HepG2 (cell line): ENCODE measurements around the gene CELF4. TPM values are rescaled to one million over a fixed set of nuclear protein-coding genes. Genes with fewer than 3 reads are reported as not detected.

Experiments
- ATAC-seq: fragments of 200-7000 bp; cut with Tn5 transposase; 3 replicates; pipeline ENCODE4 v1.9.1; 2020; ENCODE audit warnings: mild to moderate bottlenecking, moderate library complexity
- BruUV-seq: library from RNA; stranded (reverse); fragments of 400-500 nt; replicated peaks from 2 replicates; lab custom pipeline; 2021; lab: Mats Ljungman, UMichigan
- CTCF ChIA-PET: fragments of 300-600 bp; formaldehyde crosslinking; extraction: SDS; loops from one replicate; lab custom pipeline; 2021; ENCODE audit warnings: low total read pairs, inconsistent platforms, low intra/inter-chr PET ratio; lab: Yijun Ruan, JAX
- POLR2A ChIA-PET: fragments of 350-600 bp; sonication (Branson Sonifier 250); formaldehyde crosslinking; loops from one replicate; lab custom pipeline; 2020; ENCODE audit warnings: antibody characterized with exemption, inconsistent platforms; lab: Yijun Ruan, JAX
- DNase-seq: peaks from one replicate; pipeline ENCODE4 v3.0.0-alpha.2; 2015; ENCODE audit warnings: low spot score
- FAIRE-seq: peaks from 3 replicates; lab custom pipeline; 2011; peaks lifted over from hg19 to GRCh38; lab: Jason Lieb, UNC
- H2AFZ ChIP-seq: one replicate; pipeline ENCODE4 v1.6.1; 2011; ENCODE audit warnings: low read length, inconsistent platforms
- H3K27ac ChIP-seq: fragments of 300-600 bp; 3 replicates; pipeline ENCODE4 v1.8.0; 2011; ENCODE audit warnings: mixed run types, mild to moderate bottlenecking, mixed read lengths, low read length, inconsistent platforms; ENCODE audit not compliant: insufficient read depth; ENCODE audit errors: extremely low read length
- H3K27me3 ChIP-seq, 2 experiments: fragments of 200-600 bp in 1 of 2; 2 replicates in 1 of 2; 3 replicates in 1 of 2; pipeline versions ENCODE4 v1.6.0 to v1.8.0; 2011; ENCODE audit warnings: low read length in 2 of 2, mild to moderate bottlenecking in 2 of 2, moderate library complexity in 2 of 2, inconsistent platforms in 1 of 2; ENCODE audit not compliant: insufficient read depth in 2 of 2, control insufficient read depth in 1 of 2
- H3K36me3 ChIP-seq, 2 experiments: fragments of 200-600 bp in 1 of 2; replicated peaks in 1 of 2; 2 replicates in 1 of 2; 3 replicates in 1 of 2; pipeline versions ENCODE4 v1.5.1 to v1.8.0; 2011; ENCODE audit warnings: low read length in 2 of 2, inconsistent platforms in 1 of 2; ENCODE audit not compliant: insufficient read depth in 2 of 2, control insufficient read depth in 1 of 2
- H3K4me1 ChIP-seq: 2 replicates; pipeline ENCODE4 v1.5.1; 2012; ENCODE audit warnings: low read length, inconsistent platforms; ENCODE audit not compliant: insufficient read depth
- H3K4me2 ChIP-seq: 2 replicates; pipeline ENCODE4 v1.6.0; 2011; ENCODE audit warnings: low read depth, low read length, inconsistent platforms
- H3K4me3 ChIP-seq, 3 experiments: fragments of 200-600 bp in 1 of 3; sonication (generic), shearing (Covaris generic) in 1 of 3; replicated peaks in 1 of 3; 2 replicates each; pipeline ENCODE4 v1.5.1; 2011 to 2016; ENCODE audit warnings: low read length in 3 of 3, inconsistent platforms in 2 of 3, low read depth in 2 of 3, mild to moderate bottlenecking in 2 of 3, control low read depth in 1 of 3, mixed read lengths in 1 of 3; ENCODE audit not compliant: insufficient read depth in 1 of 3
- H3K79me2 ChIP-seq: one replicate; pipeline ENCODE4 v1.6.1; 2011; ENCODE audit warnings: low read length, inconsistent platforms; ENCODE audit not compliant: insufficient read depth
- H3K9ac ChIP-seq: 2 replicates; pipeline ENCODE4 v1.6.0; 2011; ENCODE audit warnings: mild to moderate bottlenecking, low read depth, low read length, inconsistent platforms; ENCODE audit not compliant: insufficient read depth
- H3K9me3 ChIP-seq: 2 replicates; pipeline ENCODE4 v1.5.1; 2012; ENCODE audit warnings: mild to moderate bottlenecking, low read length
- H4K20me1 ChIP-seq: 2 replicates; pipeline ENCODE4 v1.6.0; 2011; ENCODE audit warnings: inconsistent platforms, mild to moderate bottlenecking, low read length, moderate library complexity; ENCODE audit not compliant: insufficient read depth
- HOXD1 ChIP-seq: sonication (generic); formaldehyde crosslinking; IDR thresholded peaks from 2 replicates; pipeline ENCODE4 v1.5.0; 2020; ENCODE audit warnings: missing genetic modification reagents
- MZF1 ChIP-seq: sonication (generic); formaldehyde crosslinking; IDR thresholded peaks from 2 replicates; pipeline ENCODE4 v1.8.1; 2023; ENCODE audit warnings: mild to moderate bottlenecking, missing genetic modification reagents, borderline replicate concordance
- SALL2 ChIP-seq: sonication (generic); formaldehyde crosslinking; IDR thresholded peaks from 2 replicates; pipeline ENCODE4 v1.8.1; 2023; ENCODE audit warnings: mild to moderate bottlenecking, missing genetic modification reagents, inconsistent platforms
- TSC22D2 ChIP-seq: sonication (generic); formaldehyde crosslinking; IDR thresholded peaks from 2 replicates; pipeline ENCODE4 v1.5.1; 2020; ENCODE audit warnings: missing genetic modification reagents, mild to moderate bottlenecking, borderline replicate concordance
- WGBS: methylation state at CpG from one replicate; pipeline ENCODE4 v1.1.6; 2017; ENCODE audit warnings: low lambda C conversion rate; 5-methylcytosine and 5-hydroxymethylcytosine counted together
- in situ Hi-C: cut with HindIII; loops from 2 replicates; pipeline ENCODE4 v1.10.0; 2017; ENCODE audit warnings: low pct_unique_long_range_greater_than_20kb; ENCODE audit not compliant: extremely low pct_ligation_motif_present
- intact Hi-C: fragments of 100-400 bp; cut with micrococcal nuclease; formaldehyde crosslinking; loops from one replicate; pipeline ENCODE4 v1.10.0; 2022; ENCODE audit not compliant: unreplicated experiment
- polyA plus RNA-seq, 8 experiments: library from polyadenylated mRNA; depleted of rRNA in 3 of 8; stranded (reverse) in 7 of 8; unstranded in 1 of 8; fragments of >200 nt; fragmentation: Illumina TruSeq in 4 of 8; extraction: Trizol in 4 of 8; gene quantifications; 2 replicates each; pipeline versions ENCODE4 v1.2.1 to v1.2.3, GENCODE V29; 2011 to 2016; ENCODE audit warnings: low read depth in 4 of 8, missing spikeins in 1 of 8, mixed read lengths in 1 of 8; ENCODE audit not compliant: insufficient read depth in 1 of 8
- total RNA-seq, 5 experiments: library from RNA; depleted of rRNA; stranded (reverse); fragments of >200 nt; fragmentation: Illumina TruSeq; extraction: Trizol; gene quantifications; 2 replicates each; pipeline ENCODE4 v1.2.3, GENCODE V29; 2016; ENCODE audit warnings: low read depth in 1 of 5
- TF ChIP-seq, protein P1 (sequence below): sonication (generic); formaldehyde crosslinking; IDR thresholded peaks from 2 replicates; pipeline ENCODE4 v1.8.1; 2023; ENCODE audit warnings: mild to moderate bottlenecking, missing genetic modification reagents
- TF ChIP-seq, protein P2 (sequence below): sonication (generic); formaldehyde crosslinking; IDR thresholded peaks from 2 replicates; pipeline ENCODE4 v1.8.0; 2022; ENCODE audit warnings: mild to moderate bottlenecking, missing genetic modification reagents; ENCODE audit not compliant: insufficient replicate concordance
- TF ChIP-seq, protein P3 (sequence below): IDR thresholded peaks from 2 replicates; pipeline ENCODE4 v1.6.1; 2012; ENCODE audit warnings: low read depth, low read length, improper control_type of control experiment
- TF ChIP-seq, protein P4 (sequence below): sonication (generic); formaldehyde crosslinking; IDR thresholded peaks from 2 replicates; pipeline ENCODE4 v1.8.0; 2022; ENCODE audit warnings: missing genetic modification reagents, low read depth, mild to moderate bottlenecking, borderline replicate concordance
- TF ChIP-seq, protein P5 (sequence below): sonication (generic); formaldehyde crosslinking; IDR thresholded peaks from 2 replicates; pipeline ENCODE4 v1.4.0; 2020; ENCODE audit warnings: mild to moderate bottlenecking, missing genetic modification reagents, borderline replicate concordance

CELF4 gene
- total and polyA plus RNA-seq, 2 of the 13 experiments (the other 11 are each of a cell fraction or from before 2014, with no cell fraction given) = not detected

DNA sequence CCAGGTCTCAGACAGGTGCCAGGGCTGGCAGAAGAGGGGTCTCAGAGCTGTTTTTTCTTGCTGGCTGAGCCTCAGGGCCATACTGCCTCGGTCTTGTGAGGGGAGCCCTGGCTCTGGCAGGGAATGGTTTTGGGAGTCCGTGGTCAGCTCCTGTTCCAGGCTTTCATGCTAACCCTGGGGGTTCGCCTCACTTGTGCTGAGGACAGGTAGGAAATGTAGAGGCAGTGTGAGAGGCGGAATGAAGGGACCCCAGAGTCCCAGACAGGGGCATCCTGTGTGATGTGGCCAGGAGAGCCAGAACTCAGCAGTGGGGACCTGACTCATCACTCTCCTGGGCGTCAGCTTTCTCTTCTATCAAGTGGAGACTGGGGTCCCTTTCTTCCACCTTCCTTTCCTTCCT, 5.7 kb upstream of the CELF4 start:
- H3K79me2 ChIP-seq = no peaks in the 10 kb centered on the region
- H4K20me1 ChIP-seq = no peaks in the 10 kb centered on the region
- CTCF ChIA-PET = no interaction called here
- no peak for ATAC-seq
- H3K4me3 ChIP-seq = no peak overlapping the region
- TF ChIP-seq MZF1 (no peak), SALL2 (CRISPR knock-in tag) (no peak), HOXD1 (CRISPR knock-in tag) (no peak), TSC22D2 (CRISPR knock-in tag) (no peak)
- TF ChIP-seq, protein P1, sequence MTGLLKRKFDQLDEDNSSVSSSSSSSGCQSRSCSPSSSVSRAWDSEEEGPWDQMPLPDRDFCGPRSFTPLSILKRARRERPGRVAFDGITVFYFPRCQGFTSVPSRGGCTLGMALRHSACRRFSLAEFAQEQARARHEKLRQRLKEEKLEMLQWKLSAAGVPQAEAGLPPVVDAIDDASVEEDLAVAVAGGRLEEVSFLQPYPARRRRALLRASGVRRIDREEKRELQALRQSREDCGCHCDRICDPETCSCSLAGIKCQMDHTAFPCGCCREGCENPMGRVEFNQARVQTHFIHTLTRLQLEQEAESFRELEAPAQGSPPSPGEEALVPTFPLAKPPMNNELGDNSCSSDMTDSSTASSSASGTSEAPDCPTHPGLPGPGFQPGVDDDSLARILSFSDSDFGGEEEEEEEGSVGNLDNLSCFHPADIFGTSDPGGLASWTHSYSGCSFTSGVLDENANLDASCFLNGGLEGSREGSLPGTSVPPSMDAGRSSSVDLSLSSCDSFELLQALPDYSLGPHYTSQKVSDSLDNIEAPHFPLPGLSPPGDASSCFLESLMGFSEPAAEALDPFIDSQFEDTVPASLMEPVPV (CRISPR knock-in tag) = no peak
- TF ChIP-seq, protein P2, sequence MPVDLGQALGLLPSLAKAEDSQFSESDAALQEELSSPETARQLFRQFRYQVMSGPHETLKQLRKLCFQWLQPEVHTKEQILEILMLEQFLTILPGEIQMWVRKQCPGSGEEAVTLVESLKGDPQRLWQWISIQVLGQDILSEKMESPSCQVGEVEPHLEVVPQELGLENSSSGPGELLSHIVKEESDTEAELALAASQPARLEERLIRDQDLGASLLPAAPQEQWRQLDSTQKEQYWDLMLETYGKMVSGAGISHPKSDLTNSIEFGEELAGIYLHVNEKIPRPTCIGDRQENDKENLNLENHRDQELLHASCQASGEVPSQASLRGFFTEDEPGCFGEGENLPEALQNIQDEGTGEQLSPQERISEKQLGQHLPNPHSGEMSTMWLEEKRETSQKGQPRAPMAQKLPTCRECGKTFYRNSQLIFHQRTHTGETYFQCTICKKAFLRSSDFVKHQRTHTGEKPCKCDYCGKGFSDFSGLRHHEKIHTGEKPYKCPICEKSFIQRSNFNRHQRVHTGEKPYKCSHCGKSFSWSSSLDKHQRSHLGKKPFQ = no peak
- TF ChIP-seq, protein P3, sequence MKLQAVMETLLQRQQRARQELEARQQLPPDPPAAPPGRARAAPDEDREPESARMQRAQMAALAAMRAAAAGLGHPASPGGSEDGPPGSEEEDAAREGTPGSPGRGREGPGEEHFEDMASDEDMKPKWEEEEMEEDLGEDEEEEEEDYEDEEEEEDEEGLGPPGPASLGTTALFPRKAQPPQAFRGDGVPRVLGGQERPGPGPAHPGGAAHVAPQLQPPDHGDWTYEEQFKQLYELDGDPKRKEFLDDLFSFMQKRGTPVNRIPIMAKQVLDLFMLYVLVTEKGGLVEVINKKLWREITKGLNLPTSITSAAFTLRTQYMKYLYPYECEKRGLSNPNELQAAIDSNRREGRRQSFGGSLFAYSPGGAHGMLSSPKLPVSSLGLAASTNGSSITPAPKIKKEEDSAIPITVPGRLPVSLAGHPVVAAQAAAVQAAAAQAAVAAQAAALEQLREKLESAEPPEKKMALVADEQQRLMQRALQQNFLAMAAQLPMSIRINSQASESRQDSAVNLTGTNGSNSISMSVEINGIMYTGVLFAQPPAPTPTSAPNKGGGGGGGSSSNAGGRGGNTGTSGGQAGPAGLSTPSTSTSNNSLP = no peak
- TF ChIP-seq, protein P4, sequence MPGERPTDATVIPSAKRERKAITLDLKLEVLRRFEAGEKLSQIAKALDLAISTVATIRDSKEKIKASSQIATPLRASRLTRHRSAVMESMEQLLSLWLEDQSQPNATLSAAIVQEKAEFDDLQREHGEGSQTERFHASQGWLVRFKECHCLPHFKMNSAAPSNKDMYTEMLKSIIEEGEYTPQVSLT (CRISPR knock-in tag) = no peak
- TF ChIP-seq, protein P5, sequence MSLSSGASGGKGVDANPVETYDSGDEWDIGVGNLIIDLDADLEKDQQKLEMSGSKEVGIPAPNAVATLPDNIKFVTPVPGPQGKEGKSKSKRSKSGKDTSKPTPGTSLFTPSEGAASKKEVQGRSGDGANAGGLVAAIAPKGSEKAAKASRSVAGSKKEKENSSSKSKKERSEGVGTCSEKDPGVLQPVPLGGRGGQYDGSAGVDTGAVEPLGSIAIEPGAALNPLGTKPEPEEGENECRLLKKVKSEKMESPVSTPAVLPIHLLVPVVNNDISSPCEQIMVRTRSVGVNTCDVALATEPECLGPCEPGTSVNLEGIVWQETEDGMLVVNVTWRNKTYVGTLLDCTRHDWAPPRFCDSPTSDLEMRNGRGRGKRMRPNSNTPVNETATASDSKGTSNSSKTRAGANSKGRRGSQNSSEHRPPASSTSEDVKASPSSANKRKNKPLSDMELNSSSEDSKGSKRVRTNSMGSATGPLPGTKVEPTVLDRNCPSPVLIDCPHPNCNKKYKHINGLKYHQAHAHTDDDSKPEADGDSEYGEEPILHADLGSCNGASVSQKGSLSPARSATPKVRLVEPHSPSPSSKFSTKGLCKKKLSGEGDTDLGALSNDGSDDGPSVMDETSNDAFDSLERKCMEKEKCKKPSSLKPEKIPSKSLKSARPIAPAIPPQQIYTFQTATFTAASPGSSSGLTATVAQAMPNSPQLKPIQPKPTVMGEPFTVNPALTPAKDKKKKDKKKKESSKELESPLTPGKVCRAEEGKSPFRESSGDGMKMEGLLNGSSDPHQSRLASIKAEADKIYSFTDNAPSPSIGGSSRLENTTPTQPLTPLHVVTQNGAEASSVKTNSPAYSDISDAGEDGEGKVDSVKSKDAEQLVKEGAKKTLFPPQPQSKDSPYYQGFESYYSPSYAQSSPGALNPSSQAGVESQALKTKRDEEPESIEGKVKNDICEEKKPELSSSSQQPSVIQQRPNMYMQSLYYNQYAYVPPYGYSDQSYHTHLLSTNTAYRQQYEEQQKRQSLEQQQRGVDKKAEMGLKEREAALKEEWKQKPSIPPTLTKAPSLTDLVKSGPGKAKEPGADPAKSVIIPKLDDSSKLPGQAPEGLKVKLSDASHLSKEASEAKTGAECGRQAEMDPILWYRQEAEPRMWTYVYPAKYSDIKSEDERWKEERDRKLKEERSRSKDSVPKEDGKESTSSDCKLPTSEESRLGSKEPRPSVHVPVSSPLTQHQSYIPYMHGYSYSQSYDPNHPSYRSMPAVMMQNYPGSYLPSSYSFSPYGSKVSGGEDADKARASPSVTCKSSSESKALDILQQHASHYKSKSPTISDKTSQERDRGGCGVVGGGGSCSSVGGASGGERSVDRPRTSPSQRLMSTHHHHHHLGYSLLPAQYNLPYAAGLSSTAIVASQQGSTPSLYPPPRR (CRISPR knock-in tag) = no peak
- H3K27me3 ChIP-seq = peaks cover 1 to 19% of the 10 kb centered on the region in 2 experiments
- BruUV-seq = no TSS peak
- no peak for DNase-seq
- in situ Hi-C loops = no loop called here
- POLR2A ChIA-PET = no interaction called here
- FAIRE-seq = no peak
- no peaks in the 10 kb centered on the region for H3K4me1 ChIP-seq
- no peaks in the 10 kb centered on the region for H3K9me3 ChIP-seq
- intact Hi-C loops = no loop called here
- no peak overlapping the region for H3K4me2 ChIP-seq
- no peak overlapping the region for H3K27ac ChIP-seq
- WGBS = 0% methylated on average over 3 of the region's 5 CpGs
- H3K36me3 ChIP-seq = no peaks in the 10 kb centered on the region
- no peak overlapping the region for H3K9ac ChIP-seq
- H2AFZ ChIP-seq = no peak overlapping the region
